GM19351 (cell line): ENCODE data around the gene USP53.
A peak's percentile ranks its signal among the peaks of the same experiment; 100 is the strongest.
"Not testable (repeated sequence)": the region's sequence is repeated elsewhere in the genome, so short reads cannot be mapped to it uniquely, and the experiment has no call there.

ENCODE experiments used
- ATAC-seq: cut with Tn5 transposase; IDR thresholded peaks from one replicate; pipeline ENCODE4 v1.9.1; 2021; ENCODE audit warnings: mild to moderate bottlenecking, moderate library complexity; ENCODE audit not compliant: unreplicated experiment

USP53 gene

GRCh38 chr4:119227690-119228089 is 15.2 kb downstream of the USP53 start:
- ATAC-seq: no peak

GRCh38 chr4:119228406-119228805 is 15.9 kb downstream of the USP53 start:
- no peak for ATAC-seq

GRCh38 chr4:119229908-119230687 is 17.6 kb downstream of the USP53 start:
- no peak for ATAC-seq

- no peak for ATAC-seq
Observed at GRCh38 chr4:119231491-119231890, 19.0 kb downstream of the USP53 start.

GRCh38 chr4:119232286-119232685 is 19.8 kb downstream of the USP53 start:
- no peak for ATAC-seq

GRCh38 chr4:119233191-119233590 is 20.7 kb downstream of the USP53 start:
- no peak for ATAC-seq

GRCh38 chr4:119233750-119234149 is 21.2 kb downstream of the USP53 start:
- ATAC-seq: no peak

GRCh38 chr4:119237201-119237600 is 24.7 kb downstream of the USP53 start:
- no peak for ATAC-seq

- ATAC-seq: no peak
Observed at GRCh38 chr4:119237642-119238041, 25.1 kb downstream of the USP53 start.

- peak; percentile 98 for ATAC-seq
Observed at GRCh38 chr4:119238068-119238722, 25.7 kb downstream of the USP53 start.

- ATAC-seq: no peak
Observed at GRCh38 chr4:119240128-119240527, 27.6 kb downstream of the USP53 start.

- no peak for ATAC-seq
Observed at GRCh38 chr4:119240568-119240967, 28.1 kb downstream of the USP53 start.

- ATAC-seq: no peak
Observed at GRCh38 chr4:119242417-119242816, 29.9 kb downstream of the USP53 start.

- ATAC-seq: no peak
Observed at GRCh38 chr4:119243868-119244267, 31.4 kb downstream of the USP53 start.

- ATAC-seq: no peak
Observed at GRCh38 chr4:119244344-119244743, 31.8 kb downstream of the USP53 start.

GRCh38 chr4:119244832-119245231 is 32.3 kb downstream of the USP53 start:
- no peak for ATAC-seq

GRCh38 chr4:119246177-119246733 is 33.7 kb downstream of the USP53 start:
- ATAC-seq: no peak

GRCh38 chr4:119251037-119251436 is 38.5 kb downstream of the USP53 start:
- ATAC-seq: not testable (repeated sequence)

GRCh38 chr4:119255223-119255622 is 42.7 kb downstream of the USP53 start:
- not testable (repeated sequence) for ATAC-seq

GRCh38 chr4:119260528-119260927 is 48.0 kb downstream of the USP53 start:
- ATAC-seq: no peak

GRCh38 chr4:119261986-119262385 is 49.5 kb downstream of the USP53 start:
- ATAC-seq: no peak

GRCh38 chr4:119264743-119265142 is 52.2 kb downstream of the USP53 start:
- ATAC-seq: no peak
